NT2/D1 (cell line): ENCODE results near the gene PMM1.

Experiments used
- YY1 ChIP-seq: IDR thresholded peaks from 2 replicates; pipeline ENCODE4 v1.6.1; 2011; ENCODE audit not compliant: insufficient read length, insufficient read depth
- ZNF274 ChIP-seq: IDR thresholded peaks from 2 replicates; pipeline ENCODE4 v1.6.1; 2011; ENCODE audit warnings: mild to moderate bottlenecking, low read depth, low read length

- TF ChIP-seq ZNF274 = no peak
- no peak for TF ChIP-seq YY1
These were observed 9.7 kb downstream of the PMM1 start for GRCh38 chr22:41579997-41580355.
